HCT116 (cell line): Measurements from ENCODE around the gene COPS7B. TPM values are rescaled to one million over a fixed set of nuclear protein-coding genes. Genes with fewer than 3 reads are reported as not detected.

Source experiments
- ATAC-seq: fragments of 200-7000 bp; cut with Tn5 transposase; 2 replicates; pipeline ENCODE4 v1.9.1; 2020; ENCODE audit warnings: mild to moderate bottlenecking, moderate library complexity
- BruUV-seq: library from RNA; stranded (reverse); fragments of 400-500 nt; replicated peaks from 2 replicates; lab custom pipeline; 2021; lab: Mats Ljungman, UMichigan
- CTCF ChIA-PET: fragments of 300-600 bp; sonication (Branson Sonifier 250); formaldehyde crosslinking; loops from one replicate; lab custom pipeline; 2021; ENCODE audit warnings: antibody characterized with exemption; lab: Charles Lee
- POLR2A ChIA-PET: fragments of 300-600, 350-600 bp; sonication (Branson Sonifier 250); formaldehyde crosslinking; loops from one replicate; lab custom pipeline; 2021; ENCODE audit warnings: antibody characterized with exemption; lab: Charles Lee
- RAD21 ChIA-PET, 2 experiments: fragments of 300-600 bp; sonication (Branson Sonifier 250); formaldehyde crosslinking; loops; one replicate each; lab custom pipeline; 2023; ENCODE audit warnings: low total read pairs in 2 of 2; ENCODE audit not compliant: uncharacterized antibody in 2 of 2, unreplicated experiment in 2 of 2, low non-redundant PET in 1 of 2; lab: Charles Lee
- DNase-seq: peaks from one replicate; pipeline ENCODE4 v3.0.0-alpha.2; 2010; ENCODE audit warnings: low read depth, low spot score
- H2AFZ ChIP-seq: fragments of 200-600 bp; shearing (Covaris generic), sonication (generic); 2 replicates; pipeline ENCODE4 v1.6.1; 2017; ENCODE audit warnings: low read depth, mixed run types, mixed read lengths, antibody characterized with exemption, low read length; ENCODE audit not compliant: poor library complexity, severe bottlenecking
- H3K27ac ChIP-seq: 2 replicates; pipeline ENCODE4 v1.5.1; 2012; ENCODE audit warnings: low read depth, low read length
- H3K27me3 ChIP-seq: fragments of 200-600 bp; sonication (generic); 2 replicates; pipeline ENCODE4 v1.6.1; 2016; ENCODE audit warnings: mixed run types, low read length, mixed read lengths; ENCODE audit not compliant: insufficient read depth
- H3K36me3 ChIP-seq, 2 experiments: fragments of 200-500 bp in 1 of 2; fragments of 200-600 bp in 1 of 2; sonication (Bioruptor generic) in 1 of 2; sonication (generic) in 1 of 2; 2 replicates each; pipeline versions ENCODE4 v1.5.1 to v1.6.1; 2014 to 2016; ENCODE audit warnings: low read length in 2 of 2, inconsistent platforms in 1 of 2, mixed read lengths in 1 of 2, mixed run types in 1 of 2; ENCODE audit not compliant: insufficient read depth in 2 of 2, control insufficient read depth in 1 of 2
- H3K4me1 ChIP-seq, 2 experiments: fragments of 200-600 bp in 1 of 2; sonication (generic) in 1 of 2; 2 replicates each; pipeline versions ENCODE4 v1.5.1 to v1.6.1; 2012 to 2017; ENCODE audit warnings: low read length in 2 of 2, inconsistent platforms in 1 of 2, mild to moderate bottlenecking in 1 of 2, mixed read lengths in 1 of 2, mixed run types in 1 of 2, moderate library complexity in 1 of 2; ENCODE audit not compliant: insufficient read depth in 2 of 2, control insufficient read depth in 1 of 2
- H3K4me2 ChIP-seq: fragments of 200-600 bp; sonication (generic); 2 replicates; pipeline ENCODE4 v1.6.1; 2017; ENCODE audit warnings: mixed run types, low read length, mixed read lengths
- H3K4me3 ChIP-seq, 2 experiments: fragments of 200-600 bp in 1 of 2; sonication (generic) in 1 of 2; replicated peaks in 1 of 2; 2 replicates each; pipeline ENCODE4 v1.5.1; 2011 to 2016; ENCODE audit warnings: low read length in 2 of 2, control low read depth in 1 of 2, low read depth in 1 of 2, mild to moderate bottlenecking in 1 of 2, mixed read lengths in 1 of 2, mixed run types in 1 of 2
- H3K79me2 ChIP-seq: fragments of 200-600 bp; sonication (generic); 2 replicates; pipeline ENCODE4 v1.6.1; 2017; ENCODE audit warnings: mild to moderate bottlenecking, mixed run types, low read length, moderate library complexity, mixed read lengths; ENCODE audit not compliant: insufficient read depth
- H3K9ac ChIP-seq: fragments of 200-600 bp; sonication (generic); 2 replicates; pipeline ENCODE4 v1.6.1; 2016; ENCODE audit warnings: low read length, mixed read lengths
- H3K9me2 ChIP-seq: fragments of 200-600 bp; sonication (generic), shearing (Covaris generic); 2 replicates; pipeline ENCODE4 v1.6.1; 2017; ENCODE audit warnings: mixed run types, mild to moderate bottlenecking, moderate library complexity; ENCODE audit not compliant: insufficient read depth
- H3K9me3 ChIP-seq, 2 experiments: fragments of 200-500 bp in 1 of 2; fragments of 200-600 bp in 1 of 2; sonication (Bioruptor generic) in 1 of 2; sonication (generic) in 1 of 2; 2 replicates each; pipeline ENCODE4 v1.6.1; 2014 to 2017; ENCODE audit warnings: low read length in 2 of 2, mixed read lengths in 2 of 2, inconsistent platforms in 1 of 2, low read depth in 1 of 2, mild to moderate bottlenecking in 1 of 2, mixed run types in 1 of 2, moderate library complexity in 1 of 2; ENCODE audit not compliant: control insufficient read depth in 1 of 2, insufficient read depth in 1 of 2
- H4K20me1 ChIP-seq: fragments of 200-600 bp; sonication (generic), shearing (Covaris generic); 2 replicates; pipeline ENCODE4 v1.6.1; 2017; ENCODE audit warnings: mixed run types, mild to moderate bottlenecking, moderate library complexity; ENCODE audit not compliant: insufficient read depth
- CEBPB ChIP-seq: IDR thresholded peaks from 2 replicates; pipeline ENCODE4 v1.6.1; 2012; ENCODE audit warnings: low read depth
- EGR1 ChIP-seq: IDR thresholded peaks from 2 replicates; pipeline ENCODE4 v1.6.1; 2012; ENCODE audit warnings: low read depth
- ELF1 ChIP-seq: IDR thresholded peaks from 2 replicates; pipeline ENCODE4 v1.6.1; 2012; ENCODE audit warnings: low read depth, borderline replicate concordance
- EZH2phosphoT487 ChIP-seq: fragments of 200-600 bp; IDR thresholded peaks from 2 replicates; pipeline ENCODE4 v1.6.1; 2018; ENCODE audit warnings: antibody characterized with exemption, borderline replicate concordance
- FOSL1 ChIP-seq: IDR thresholded peaks from 2 replicates; pipeline ENCODE4 v1.6.1; 2012; ENCODE audit warnings: low read depth
- JUND ChIP-seq: IDR thresholded peaks from 2 replicates; pipeline ENCODE4 v1.6.1; 2012
- MAX ChIP-seq: IDR thresholded peaks from 2 replicates; pipeline ENCODE4 v1.6.1; 2012
- POLR2A ChIP-seq: IDR thresholded peaks from 2 replicates; pipeline ENCODE4 v1.7.0; 2011; ENCODE audit warnings: borderline replicate concordance; ENCODE audit not compliant: insufficient read depth, insufficient read length; ENCODE audit errors: extremely low read depth
- REST ChIP-seq: IDR thresholded peaks from 2 replicates; pipeline ENCODE4 v1.6.1; 2012; ENCODE audit warnings: low read depth
- SIN3A ChIP-seq: IDR thresholded peaks from 2 replicates; pipeline ENCODE4 v1.6.1; 2012; ENCODE audit warnings: low read depth
- SP1 ChIP-seq: IDR thresholded peaks from 2 replicates; pipeline ENCODE4 v1.6.1; 2012; ENCODE audit warnings: low read depth
- SRF ChIP-seq: IDR thresholded peaks from 2 replicates; pipeline ENCODE4 v1.6.1; 2012; ENCODE audit warnings: low read depth
- TCF7L2 ChIP-seq: IDR thresholded peaks from 2 replicates; pipeline ENCODE4 v1.7.0; 2011; ENCODE audit warnings: borderline replicate concordance, inconsistent platforms; ENCODE audit not compliant: insufficient read depth, insufficient read length; ENCODE audit errors: extremely low read depth
- ZNF274 ChIP-seq: fragments of 200-500 bp; sonication (Bioruptor generic); IDR thresholded peaks from 2 replicates; pipeline ENCODE4 v1.6.1; 2014; ENCODE audit warnings: mild to moderate bottlenecking, low read depth, low read length, inconsistent platforms
- intact Hi-C: fragments of 100-400 bp; cut with micrococcal nuclease; formaldehyde crosslinking; loops from 2 replicates; pipeline ENCODE4 v1.10.0; 2022
- total RNA-seq: library from RNA; stranded (reverse); gene quantifications from one replicate; pipeline ENCODE4 v1.2.1, GENCODE V29; 2021; ENCODE audit not compliant: unreplicated experiment
- TF ChIP-seq, protein P1 (sequence below): IDR thresholded peaks from 2 replicates; pipeline ENCODE4 v1.6.1; 2011; ENCODE audit warnings: mild to moderate bottlenecking, low read length, moderate library complexity; ENCODE audit not compliant: insufficient replicate concordance; ENCODE audit errors: extremely low read depth
- TF ChIP-seq, protein P2 (sequence below), 3 experiments: fragments of 200-600 bp in 1 of 3; sonication (generic) in 1 of 3; IDR thresholded peaks in 2 of 3; conservative IDR thresholded peaks in 1 of 3; 2 replicates each; pipeline ENCODE4 v1.5.1; 2012 to 2017; ENCODE audit warnings: low read depth in 2 of 3, low read length in 2 of 3, antibody characterized with exemption in 1 of 3, borderline replicate concordance in 1 of 3, control low read depth in 1 of 3, mild to moderate bottlenecking in 1 of 3, mixed read lengths in 1 of 3, mixed run types in 1 of 3, moderate library complexity in 1 of 3; ENCODE audit not compliant: insufficient read depth in 1 of 3

The COPS7B gene
- total RNA-seq, 1 experiment from 2014 or later: 52.9 TPM

- no peaks in the 10 kb centered on the region for H3K9me2 ChIP-seq
- H3K27ac ChIP-seq: no peak overlapping the region
- POLR2A ChIA-PET: no interaction called here
- no peaks in the 10 kb centered on the region for H3K36me3 ChIP-seq
- ATAC-seq: no peak
- RAD21 ChIA-PET: no interaction called here
- DNase-seq: no peak
- H2AFZ ChIP-seq: no peak overlapping the region
- CTCF ChIA-PET: no interaction called here
- BruUV-seq: no TSS peak
- TF ChIP-seq FOSL1 (no peak), ELF1 (no peak), EZH2phosphoT487 (no peak), REST (no peak), POLR2A (no peak), TCF7L2 (no peak), SP1 (no peak), MAX (no peak), JUND (no peak), CEBPB (no peak), SRF (no peak), EGR1 (no peak), ZNF274 (no peak), SIN3A (no peak)
- TF ChIP-seq, protein P1, sequence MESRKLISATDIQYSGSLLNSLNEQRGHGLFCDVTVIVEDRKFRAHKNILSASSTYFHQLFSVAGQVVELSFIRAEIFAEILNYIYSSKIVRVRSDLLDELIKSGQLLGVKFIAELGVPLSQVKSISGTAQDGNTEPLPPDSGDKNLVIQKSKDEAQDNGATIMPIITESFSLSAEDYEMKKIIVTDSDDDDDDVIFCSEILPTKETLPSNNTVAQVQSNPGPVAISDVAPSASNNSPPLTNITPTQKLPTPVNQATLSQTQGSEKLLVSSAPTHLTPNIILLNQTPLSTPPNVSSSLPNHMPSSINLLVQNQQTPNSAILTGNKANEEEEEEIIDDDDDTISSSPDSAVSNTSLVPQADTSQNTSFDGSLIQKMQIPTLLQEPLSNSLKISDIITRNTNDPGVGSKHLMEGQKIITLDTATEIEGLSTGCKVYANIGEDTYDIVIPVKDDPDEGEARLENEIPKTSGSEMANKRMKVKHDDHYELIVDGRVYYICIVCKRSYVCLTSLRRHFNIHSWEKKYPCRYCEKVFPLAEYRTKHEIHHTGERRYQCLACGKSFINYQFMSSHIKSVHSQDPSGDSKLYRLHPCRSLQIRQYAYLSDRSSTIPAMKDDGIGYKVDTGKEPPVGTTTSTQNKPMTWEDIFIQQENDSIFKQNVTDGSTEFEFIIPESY: no peak
- TF ChIP-seq, protein P2, sequence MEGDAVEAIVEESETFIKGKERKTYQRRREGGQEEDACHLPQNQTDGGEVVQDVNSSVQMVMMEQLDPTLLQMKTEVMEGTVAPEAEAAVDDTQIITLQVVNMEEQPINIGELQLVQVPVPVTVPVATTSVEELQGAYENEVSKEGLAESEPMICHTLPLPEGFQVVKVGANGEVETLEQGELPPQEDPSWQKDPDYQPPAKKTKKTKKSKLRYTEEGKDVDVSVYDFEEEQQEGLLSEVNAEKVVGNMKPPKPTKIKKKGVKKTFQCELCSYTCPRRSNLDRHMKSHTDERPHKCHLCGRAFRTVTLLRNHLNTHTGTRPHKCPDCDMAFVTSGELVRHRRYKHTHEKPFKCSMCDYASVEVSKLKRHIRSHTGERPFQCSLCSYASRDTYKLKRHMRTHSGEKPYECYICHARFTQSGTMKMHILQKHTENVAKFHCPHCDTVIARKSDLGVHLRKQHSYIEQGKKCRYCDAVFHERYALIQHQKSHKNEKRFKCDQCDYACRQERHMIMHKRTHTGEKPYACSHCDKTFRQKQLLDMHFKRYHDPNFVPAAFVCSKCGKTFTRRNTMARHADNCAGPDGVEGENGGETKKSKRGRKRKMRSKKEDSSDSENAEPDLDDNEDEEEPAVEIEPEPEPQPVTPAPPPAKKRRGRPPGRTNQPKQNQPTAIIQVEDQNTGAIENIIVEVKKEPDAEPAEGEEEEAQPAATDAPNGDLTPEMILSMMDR (IDR thresholded peaks at IDR 0.05 in 2 of 3, conservative IDR thresholded peaks at IDR 0.05 in 1 of 3; ENCODE audit: borderline replicate concordance in 1 of 3, insufficient read depth in 1 of 3, low read depth in 2 of 3, low read length in 2 of 3): no peak
- TF ChIP-seq, all 23 proteins: peak for 0
- H3K4me2 ChIP-seq: no peak overlapping the region
- H3K27me3 ChIP-seq: no peaks in the 10 kb centered on the region
- no peaks in the 10 kb centered on the region for H4K20me1 ChIP-seq
- H3K9ac ChIP-seq: no peak overlapping the region
- H3K4me3 ChIP-seq: no peak overlapping the region
- no peaks in the 10 kb centered on the region for H3K4me1 ChIP-seq
- intact Hi-C loops: no loop called here
- no peaks in the 10 kb centered on the region for H3K79me2 ChIP-seq
- no peaks in the 10 kb centered on the region for H3K9me3 ChIP-seq
Measured at GRCh38 chr2:231856959-231857358, 70.7 kb downstream of the COPS7B start.
